HepG2 (cell line): ENCODE data around the gene ACSL6.

ENCODE experiments used
- ISL2 ChIP-seq: sonication (generic); formaldehyde crosslinking; IDR thresholded peaks from 2 replicates; pipeline ENCODE4 v1.5.0; 2020; ENCODE audit warnings: missing genetic modification reagents
- POLR2AphosphoS5 ChIP-seq: IDR thresholded peaks from 2 replicates; pipeline ENCODE4 v1.6.1; 2012; ENCODE audit warnings: low read depth, low read length
- ZFP36 ChIP-seq: fragments of 150-350 bp; IDR thresholded peaks from 2 replicates; pipeline ENCODE4 v1.6.1; 2018; ENCODE audit warnings: borderline replicate concordance, low read length, low read depth; ENCODE audit not compliant: partially characterized antibody
- TF ChIP-seq, protein P1 (sequence below): sonication (generic); formaldehyde crosslinking; IDR thresholded peaks from 2 replicates; pipeline ENCODE4 v1.9.0; 2021; ENCODE audit warnings: missing genetic modification reagents, borderline replicate concordance
- TF ChIP-seq, protein P2 (sequence below): IDR thresholded peaks from 2 replicates; pipeline ENCODE4 v1.6.1; 2016

DNA sequence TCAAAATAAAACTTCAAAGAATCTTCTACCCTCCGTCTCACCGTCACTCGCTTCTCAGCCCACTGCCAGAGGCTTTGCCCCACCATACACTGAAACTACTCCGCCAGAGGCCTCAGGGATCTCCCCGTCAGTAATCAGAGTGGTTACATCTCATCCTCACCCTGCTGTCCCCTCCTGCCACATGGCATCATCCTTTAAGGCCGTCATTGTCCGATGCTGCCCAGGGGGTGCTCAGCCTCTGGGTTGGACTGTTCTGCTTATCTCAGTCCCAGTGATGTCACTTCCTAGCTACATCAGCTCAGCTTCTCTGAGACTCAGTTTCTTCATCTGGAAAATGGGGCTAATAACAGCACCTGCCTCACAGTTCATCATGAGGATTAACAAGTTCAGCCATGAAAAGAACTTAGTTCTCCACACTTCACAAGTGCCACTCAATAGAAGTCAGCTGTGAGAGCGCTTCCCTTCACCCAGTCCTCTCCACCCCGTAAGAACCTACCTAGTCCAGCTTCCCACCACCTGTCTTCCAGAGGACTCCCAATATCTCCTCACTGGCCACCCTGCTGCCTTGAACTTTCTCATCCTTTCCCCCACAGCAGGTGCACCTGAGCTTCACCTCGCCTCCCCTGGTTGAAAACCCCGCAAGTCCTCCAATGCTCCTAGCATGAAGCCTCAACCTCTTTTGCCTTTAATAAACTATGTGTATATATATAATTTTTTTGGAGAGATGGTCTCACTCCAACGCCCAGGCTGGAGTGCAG, 46.2 kb upstream of the ACSL6 start:
- no peak for TF ChIP-seq ZFP36
- TF ChIP-seq, protein P1, sequence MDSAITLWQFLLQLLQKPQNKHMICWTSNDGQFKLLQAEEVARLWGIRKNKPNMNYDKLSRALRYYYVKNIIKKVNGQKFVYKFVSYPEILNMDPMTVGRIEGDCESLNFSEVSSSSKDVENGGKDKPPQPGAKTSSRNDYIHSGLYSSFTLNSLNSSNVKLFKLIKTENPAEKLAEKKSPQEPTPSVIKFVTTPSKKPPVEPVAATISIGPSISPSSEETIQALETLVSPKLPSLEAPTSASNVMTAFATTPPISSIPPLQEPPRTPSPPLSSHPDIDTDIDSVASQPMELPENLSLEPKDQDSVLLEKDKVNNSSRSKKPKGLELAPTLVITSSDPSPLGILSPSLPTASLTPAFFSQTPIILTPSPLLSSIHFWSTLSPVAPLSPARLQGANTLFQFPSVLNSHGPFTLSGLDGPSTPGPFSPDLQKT (CRISPR knock-in tag): no peak
- TF ChIP-seq, protein P2, sequence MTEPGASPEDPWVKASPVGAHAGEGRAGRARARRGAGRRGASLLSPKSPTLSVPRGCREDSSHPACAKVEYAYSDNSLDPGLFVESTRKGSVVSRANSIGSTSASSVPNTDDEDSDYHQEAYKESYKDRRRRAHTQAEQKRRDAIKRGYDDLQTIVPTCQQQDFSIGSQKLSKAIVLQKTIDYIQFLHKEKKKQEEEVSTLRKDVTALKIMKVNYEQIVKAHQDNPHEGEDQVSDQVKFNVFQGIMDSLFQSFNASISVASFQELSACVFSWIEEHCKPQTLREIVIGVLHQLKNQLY (CRISPR knock-in tag): no peak
- no peak for TF ChIP-seq POLR2AphosphoS5
- TF ChIP-seq ISL2 (CRISPR knock-in tag): no peak
